H1 (cell line): Measurements from ENCODE around the gene B9D1.

ENCODE experiments used
- CTCF ChIP-seq, 3 experiments: IDR thresholded peaks; 1 replicate in 2 of 3; 2 replicates in 1 of 3; pipeline versions ENCODE4 v1.5.1 to v1.6.1; 2011; ENCODE audit warnings: low read length in 3 of 3, mild to moderate bottlenecking in 3 of 3, inconsistent platforms in 2 of 3, low read depth in 1 of 3, moderate library complexity in 1 of 3; ENCODE audit not compliant: insufficient read depth in 1 of 3; ENCODE audit errors: control extremely low read depth in 1 of 3
- EZH2 ChIP-seq: fragments of 200-600 bp; sonication (generic); IDR thresholded peaks from 2 replicates; pipeline ENCODE4 v1.7.1; 2012; ENCODE audit warnings: low read depth, mild to moderate bottlenecking, moderate library complexity, low read length, inconsistent platforms; ENCODE audit not compliant: severe bottlenecking
- POLR2A ChIP-seq, 2 experiments: IDR thresholded peaks; 1 replicate in 1 of 2; 2 replicates in 1 of 2; pipeline ENCODE4 v1.6.1; 2011; ENCODE audit warnings: low read depth in 2 of 2, low read length in 2 of 2, mild to moderate bottlenecking in 2 of 2; ENCODE audit errors: control extremely low read depth in 1 of 2

DNA sequence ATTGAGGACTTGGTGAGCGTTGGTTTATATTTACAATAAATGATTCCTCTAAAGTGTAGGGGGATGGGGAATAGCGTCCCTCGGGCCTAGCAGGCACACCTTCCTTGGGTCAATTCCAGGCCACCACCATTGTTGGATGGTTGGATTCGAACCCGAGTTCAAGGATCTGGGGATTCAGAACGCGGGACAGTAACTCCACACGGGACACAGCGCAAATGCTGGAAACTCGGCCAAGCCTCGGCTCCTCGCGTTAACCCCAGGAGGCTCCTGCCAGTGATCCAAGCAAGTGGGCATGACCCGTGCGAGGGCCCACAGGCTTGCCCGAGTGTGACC lies 613 bp downstream of the B9D1 start:
- no peak for TF ChIP-seq EZH2
- TF ChIP-seq POLR2A (IDR thresholded peaks at IDR 0.05; ENCODE audit: control extremely low read depth in 1 of 2, low read depth in 2 of 2, low read length in 2 of 2) = no peak
- no peak for TF ChIP-seq CTCF (IDR thresholded peaks at IDR 0.05; ENCODE audit: control extremely low read depth in 1 of 3, insufficient read depth in 1 of 3, low read depth in 1 of 3, low read length in 3 of 3)
